ENCODE measurements around the gene ARID3A.

Gene ARID3A

DNA sequence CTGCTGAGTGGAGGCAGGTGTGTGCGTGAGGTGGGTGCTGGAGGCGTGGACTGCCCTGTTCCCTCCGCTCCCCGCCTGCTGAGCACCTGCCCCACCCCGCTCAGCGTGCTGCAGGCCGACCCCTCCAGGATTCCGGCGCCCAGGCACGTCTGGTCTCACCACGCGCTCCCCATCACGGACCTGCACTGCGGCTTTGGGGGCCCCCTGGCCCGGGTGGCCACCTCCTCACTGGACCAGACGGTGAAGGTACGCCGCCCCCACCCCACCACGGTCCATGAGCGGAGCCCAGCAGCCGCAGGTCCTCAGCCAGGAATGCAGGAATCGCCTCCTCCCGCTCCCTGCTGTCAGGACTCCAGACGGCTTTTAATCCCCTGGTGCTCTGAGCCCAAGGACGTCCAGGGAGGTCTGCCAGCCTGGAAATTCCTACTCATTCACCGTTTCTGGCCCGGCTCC, 64.3 kb downstream of the ARID3A start:
- DNase-seq (ENCODE audit: low spot score), result no peak

DNA sequence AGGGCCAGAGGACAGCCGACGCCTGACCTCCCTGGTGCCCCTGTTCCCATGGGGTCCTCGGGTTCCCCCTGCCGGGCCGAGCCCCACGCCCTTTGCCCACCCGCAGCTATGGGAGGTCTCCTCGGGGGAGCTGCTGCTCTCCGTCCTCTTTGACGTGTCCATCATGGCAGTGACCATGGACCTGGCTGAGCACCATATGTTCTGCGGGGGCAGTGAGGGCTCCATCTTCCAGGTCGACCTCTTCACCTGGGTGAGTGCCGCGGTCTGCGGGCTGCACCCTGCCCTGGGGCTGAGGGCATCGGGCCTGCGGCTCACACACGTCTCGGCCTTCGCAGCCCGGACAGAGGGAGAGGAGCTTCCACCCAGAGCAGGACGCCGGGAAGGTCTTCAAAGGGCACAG, 64.9 kb downstream of the ARID3A start:
- DNase-seq (ENCODE audit: low spot score), result no peak

GRCh38 chr19:991174-991931, 65.5 kb downstream of the ARID3A start:
- DNase-seq (ENCODE audit: low spot score), result peak; percentile 71

DNA sequence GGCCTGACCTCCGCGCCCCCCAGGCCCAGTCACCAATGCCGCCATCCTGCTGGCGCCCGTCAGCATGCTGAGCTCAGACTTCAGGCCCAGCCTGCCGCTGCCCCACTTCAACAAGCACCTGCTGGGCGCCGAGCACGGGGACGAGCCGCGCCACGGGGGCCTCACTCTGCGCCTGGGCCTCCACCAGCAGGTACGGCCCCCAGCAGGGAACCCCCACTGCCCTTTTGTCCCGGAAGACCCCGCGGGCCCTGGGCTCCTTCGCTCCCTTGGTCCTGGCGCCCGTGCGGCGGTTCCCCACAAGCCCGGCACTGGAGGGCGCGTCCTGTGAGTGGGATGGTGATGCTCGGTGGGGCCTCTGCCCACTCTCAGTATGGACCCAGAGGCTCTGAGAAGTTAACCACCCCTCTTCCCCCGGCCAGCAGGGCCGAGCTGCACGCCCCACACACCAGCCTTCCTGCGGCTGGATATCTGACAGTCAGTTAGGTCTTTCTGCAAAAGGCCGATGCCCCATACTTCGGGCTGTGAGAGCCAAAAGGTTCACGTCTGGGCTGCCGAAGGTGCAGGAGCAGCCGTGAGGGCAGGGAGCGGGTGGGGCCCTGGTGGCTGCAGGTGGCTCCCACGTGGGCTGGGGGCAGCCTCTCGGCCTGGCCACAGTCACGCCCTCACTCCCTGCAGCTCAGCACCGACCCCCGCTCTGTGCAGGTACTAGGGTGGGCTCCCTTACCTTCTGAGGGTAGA, 66.3 kb downstream of the ARID3A start:
- no peak for DNase-seq (ENCODE audit: low spot score)

- no peak for DNase-seq (ENCODE audit: low spot score)
Measured at GRCh38 chr19:992670-993055, 66.8 kb downstream of the ARID3A start.

- no peak for DNase-seq (ENCODE audit: low spot score)
Measured at GRCh38 chr19:993361-993830, 67.6 kb downstream of the ARID3A start.

GRCh38 chr19:993831-994393, 68.1 kb downstream of the ARID3A start:
- DNase-seq (ENCODE audit: low spot score), result no peak

DNA sequence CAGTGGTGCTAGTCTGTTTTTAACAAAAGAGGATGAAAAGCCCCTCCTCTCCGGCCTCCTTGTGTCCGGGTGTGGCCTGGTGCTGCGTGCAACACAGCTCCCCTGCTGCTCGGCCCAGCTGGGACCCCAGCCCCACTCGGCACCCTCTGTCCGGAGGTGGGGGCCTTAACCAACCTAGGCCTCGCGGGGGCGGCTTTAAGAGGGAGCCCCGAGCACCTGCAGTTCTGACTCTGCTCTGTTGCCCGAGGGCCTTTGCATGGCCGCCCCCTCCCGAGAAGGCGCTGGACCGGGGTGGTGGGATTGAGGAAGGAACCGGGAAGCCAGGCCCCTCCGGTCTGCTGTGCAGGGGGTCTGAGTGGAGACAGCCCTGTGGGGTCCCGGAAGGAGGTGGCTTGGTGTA, 68.7 kb downstream of the ARID3A start:
- DNase-seq (ENCODE audit: low spot score), result no peak

- DNase-seq (ENCODE audit: low spot score), result no peak
Measured at GRCh38 chr19:995051-995827, 69.4 kb downstream of the ARID3A start.

GRCh38 chr19:996051-996838, 70.4 kb downstream of the ARID3A start:
- peak; percentile 59 for DNase-seq (ENCODE audit: low spot score)

DNA sequence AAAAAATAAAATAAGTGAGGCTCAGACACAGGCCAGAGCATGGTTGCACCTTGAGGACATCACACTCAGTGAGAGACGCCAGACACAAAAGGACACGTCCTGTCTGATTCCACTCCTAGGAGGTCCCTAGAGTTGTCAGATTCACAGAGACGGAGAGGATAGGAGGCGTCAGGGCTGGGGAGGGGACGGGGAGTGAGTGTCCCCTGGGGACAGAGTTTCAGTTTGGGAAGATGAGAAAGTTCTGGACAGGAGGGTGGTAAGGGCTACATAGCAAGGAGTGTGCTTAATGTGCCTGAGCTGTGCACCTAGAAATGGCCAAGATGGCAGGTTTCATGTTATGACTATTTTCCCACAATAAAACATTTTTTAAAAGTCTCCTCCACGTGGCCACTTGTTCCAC, 72.2 kb downstream of the ARID3A start:
- no peak for DNase-seq (ENCODE audit: low spot score)

- DNase-seq (ENCODE audit: low spot score), result no peak
Measured at GRCh38 chr19:999379-999719, 73.5 kb downstream of the ARID3A start.

DNA sequence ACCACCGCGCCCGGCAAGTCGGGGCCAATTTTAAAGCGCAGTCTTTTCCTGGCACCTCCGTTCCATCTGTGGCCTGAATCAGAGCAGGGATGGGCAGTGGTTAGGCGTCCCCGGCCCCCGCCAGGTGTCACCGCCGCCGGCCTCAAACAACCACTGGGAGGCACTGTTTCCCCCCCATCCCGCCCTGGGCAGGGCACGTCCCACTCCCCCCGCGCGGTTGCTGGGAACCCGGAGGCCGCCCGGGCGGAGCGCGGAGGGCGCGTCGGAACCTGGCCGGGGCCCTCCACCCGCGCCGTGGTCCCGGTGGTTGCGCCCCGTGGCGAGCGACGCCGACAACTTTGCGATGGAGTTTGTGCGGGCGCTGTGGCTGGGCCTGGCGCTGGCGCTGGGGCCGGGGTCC, 74.3 kb downstream of the ARID3A start, which contains the start of gene GRIN3B:
Gene GRIN3B, plus strand, starts transcription at position 325 of the 400 bp plus-strand sequence. Its CDS starts 19 bp downstream, at position 344.
- DNase-seq (ENCODE audit: low spot score), result peak; percentile 95

DNA sequence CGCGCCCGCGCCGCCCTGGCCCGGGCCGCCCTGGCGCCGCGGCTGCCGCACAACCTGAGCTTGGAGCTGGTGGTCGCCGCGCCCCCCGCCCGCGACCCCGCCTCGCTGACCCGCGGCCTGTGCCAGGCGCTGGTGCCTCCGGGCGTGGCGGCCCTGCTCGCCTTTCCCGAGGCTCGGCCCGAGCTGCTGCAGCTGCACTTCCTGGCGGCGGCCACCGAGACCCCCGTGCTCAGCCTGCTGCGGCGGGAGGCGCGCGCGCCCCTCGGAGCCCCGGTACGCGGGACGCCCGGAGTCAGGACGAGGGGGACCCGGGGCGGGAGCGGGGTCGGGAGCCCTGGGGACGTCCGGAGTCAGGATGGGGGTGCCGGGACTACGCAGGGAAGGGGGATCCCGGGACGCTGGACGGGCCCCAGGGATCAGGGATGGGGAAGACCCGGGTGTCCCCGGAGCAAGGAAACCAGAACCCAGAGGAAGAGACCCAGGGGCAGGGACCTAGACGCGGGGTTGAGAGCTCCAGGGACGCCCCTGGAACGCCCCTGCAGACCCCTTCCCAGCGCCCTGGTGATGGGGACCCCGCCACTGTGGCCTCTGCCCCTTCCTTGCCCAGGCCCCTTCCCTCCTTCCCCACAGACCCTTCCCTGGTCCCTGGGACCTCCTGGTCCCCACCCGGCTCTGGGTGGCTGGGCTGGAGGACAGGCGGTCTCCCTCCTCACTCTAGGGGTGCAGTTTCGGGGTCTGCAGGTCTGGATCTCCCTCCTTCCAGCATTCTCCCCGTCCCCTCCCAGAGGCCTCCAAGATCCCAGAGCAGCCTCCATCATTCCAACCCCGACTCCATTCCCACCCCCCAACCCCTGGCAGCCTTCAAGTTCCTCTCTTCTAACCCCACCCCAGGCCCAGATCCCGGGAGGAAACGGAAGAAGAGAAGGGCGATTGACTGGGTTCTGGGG, 75.0 kb downstream of the ARID3A start:
- DNase-seq (ENCODE audit: low spot score), result peak; percentile 65

DNA sequence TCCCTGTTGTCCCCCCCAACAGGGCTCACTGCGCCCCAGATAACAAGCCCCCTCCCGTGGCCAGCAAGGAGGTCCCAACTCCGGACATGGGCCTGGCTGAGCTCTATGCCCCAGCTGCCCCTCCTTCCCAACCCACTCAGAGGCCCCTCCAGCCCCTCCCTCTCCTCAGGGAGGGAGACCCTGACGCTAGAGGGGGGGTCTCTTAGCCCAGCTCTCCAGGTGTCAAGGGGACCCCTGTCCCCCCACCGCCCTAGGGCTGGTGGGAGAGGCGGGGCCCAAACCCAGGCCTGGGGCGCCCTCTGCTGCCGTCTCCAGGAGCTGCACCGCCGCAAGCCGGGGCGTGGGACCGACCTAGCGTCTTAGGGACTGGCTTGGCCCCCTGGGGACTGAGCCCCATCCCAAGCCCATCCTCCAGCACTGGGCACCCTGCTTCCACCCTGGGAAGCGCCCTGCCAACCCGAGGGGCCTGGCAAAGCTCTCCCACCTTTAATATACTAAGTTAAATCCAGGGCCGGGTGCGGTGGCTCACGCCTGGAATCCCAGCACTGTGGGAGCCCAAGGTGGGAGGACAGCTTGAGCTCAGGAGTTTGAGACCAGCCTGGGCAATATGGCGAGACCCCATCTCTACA, 75.8 kb downstream of the ARID3A start:
- DNase-seq (ENCODE audit: low spot score), result peak; percentile 90

- DNase-seq (ENCODE audit: low spot score), result no peak
Measured at GRCh38 chr19:1002600-1002999, 76.8 kb downstream of the ARID3A start.

- DNase-seq (ENCODE audit: low spot score), result no peak
Measured at GRCh38 chr19:1003283-1003682, 77.4 kb downstream of the ARID3A start.

GRCh38 chr19:1004204-1004802, 78.5 kb downstream of the ARID3A start:
- DNase-seq (ENCODE audit: low spot score), result peak; percentile 25
